Stimulated activated CD8-positive, alpha-beta memory T cell treated with anti-CD3 and anti-CD28 coated beads, Interleukin-15, amount 100 ng/mL, for 24 hours (primary cell): ENCODE results near the gene ZBTB38.

Experiments
- DNase-seq: peaks from one replicate; pipeline ENCODE4 v3.0.0-alpha.2; 2020; ENCODE audit warnings: low read depth

The ZBTB38 gene

DNA sequence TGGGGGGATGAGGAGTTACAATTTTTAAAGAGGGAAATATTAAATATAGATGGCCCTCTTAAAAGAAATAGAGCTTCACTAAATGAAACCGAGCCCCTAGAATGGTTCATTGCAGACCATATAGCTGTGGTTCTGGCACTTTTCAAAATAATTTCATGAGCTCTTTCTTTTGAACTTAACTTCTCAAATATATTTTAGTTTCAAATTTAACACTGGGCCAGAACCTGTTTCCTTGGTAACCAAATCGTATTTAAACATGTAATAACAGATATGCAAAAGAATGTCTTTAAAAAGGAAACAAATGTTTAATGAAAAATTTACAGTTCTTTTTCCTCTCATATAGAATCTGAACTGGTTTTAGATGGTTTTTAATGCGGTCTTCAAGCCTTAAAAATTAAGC lies 20.1 kb downstream of the ZBTB38 start:
- DNase-seq = no peak

DNA sequence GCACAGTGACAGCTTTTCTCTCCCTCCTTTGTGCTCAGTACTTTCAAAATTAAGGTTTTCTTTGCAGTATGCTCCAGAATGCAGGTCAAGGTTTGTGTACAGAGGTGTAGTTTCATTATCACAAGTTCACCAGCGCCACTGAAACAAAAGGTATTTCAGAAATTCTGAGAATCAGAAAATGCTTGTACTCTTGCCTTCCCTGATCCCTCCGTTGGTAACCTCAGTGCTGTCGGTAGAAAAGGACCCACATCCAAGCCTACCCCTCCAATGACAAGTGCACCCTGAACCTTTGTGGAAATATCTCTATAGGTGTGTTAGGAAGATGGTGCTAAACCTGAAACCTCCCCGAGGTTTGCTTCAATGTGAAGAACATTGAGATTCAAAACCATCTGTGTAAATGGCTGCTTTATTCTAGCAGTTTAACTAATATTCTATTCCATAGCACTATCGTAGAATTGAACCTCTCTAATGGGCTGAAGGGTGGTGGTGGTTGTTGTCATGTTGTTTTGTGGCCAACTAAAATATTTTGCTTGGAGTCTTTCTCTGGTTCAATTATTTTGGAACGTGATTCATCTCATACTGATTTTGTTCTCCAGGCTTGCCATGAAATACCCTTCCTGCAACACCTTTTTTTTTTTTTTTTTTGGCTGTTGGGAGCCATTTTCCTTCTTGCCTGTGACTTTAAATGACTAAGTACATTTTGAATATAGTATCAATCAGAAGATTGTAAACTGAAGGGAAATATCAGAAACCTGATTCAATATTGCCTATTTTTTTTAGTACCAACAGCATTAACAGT lies 20.7 kb downstream of the ZBTB38 start:
- DNase-seq = no peak

DNA sequence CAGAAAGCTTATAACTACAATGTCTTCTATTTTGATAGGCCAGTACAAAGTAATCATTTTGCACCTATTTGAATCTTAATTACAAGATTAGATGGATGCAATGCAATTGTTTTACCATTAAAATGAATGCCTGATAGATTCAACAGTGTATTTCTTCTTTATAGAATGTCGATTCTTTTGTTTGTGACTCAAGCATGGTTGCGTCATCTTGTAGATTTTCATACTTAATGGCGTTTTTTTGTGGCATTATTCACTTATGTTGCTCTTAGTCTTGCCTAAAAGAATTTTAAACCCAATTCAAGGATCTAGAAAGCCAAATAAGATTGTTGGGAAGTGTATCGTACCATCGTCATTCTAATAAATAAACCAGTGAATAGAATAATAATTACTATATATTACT lies 21.4 kb downstream of the ZBTB38 start:
- no peak for DNase-seq

DNA sequence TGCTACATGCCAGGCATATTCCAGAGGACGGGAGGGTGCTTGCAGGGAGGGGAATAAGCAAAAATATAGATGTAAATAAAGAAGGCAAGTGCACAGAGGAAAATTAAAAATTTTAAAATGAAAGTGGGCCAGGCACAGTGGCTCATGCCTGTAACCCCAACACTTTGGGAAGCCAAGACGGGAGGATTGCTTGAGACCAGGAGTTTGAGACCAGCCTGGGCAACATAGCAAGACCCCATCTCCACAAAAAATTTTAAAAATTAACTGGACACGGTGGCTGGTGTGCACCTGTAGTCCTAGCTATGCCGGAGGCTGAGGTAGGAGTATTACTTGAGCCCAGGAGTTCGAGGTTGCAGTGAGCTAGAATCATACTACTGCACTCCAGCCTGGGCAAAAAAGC lies 22.4 kb downstream of the ZBTB38 start:
- no peak for DNase-seq

DNA sequence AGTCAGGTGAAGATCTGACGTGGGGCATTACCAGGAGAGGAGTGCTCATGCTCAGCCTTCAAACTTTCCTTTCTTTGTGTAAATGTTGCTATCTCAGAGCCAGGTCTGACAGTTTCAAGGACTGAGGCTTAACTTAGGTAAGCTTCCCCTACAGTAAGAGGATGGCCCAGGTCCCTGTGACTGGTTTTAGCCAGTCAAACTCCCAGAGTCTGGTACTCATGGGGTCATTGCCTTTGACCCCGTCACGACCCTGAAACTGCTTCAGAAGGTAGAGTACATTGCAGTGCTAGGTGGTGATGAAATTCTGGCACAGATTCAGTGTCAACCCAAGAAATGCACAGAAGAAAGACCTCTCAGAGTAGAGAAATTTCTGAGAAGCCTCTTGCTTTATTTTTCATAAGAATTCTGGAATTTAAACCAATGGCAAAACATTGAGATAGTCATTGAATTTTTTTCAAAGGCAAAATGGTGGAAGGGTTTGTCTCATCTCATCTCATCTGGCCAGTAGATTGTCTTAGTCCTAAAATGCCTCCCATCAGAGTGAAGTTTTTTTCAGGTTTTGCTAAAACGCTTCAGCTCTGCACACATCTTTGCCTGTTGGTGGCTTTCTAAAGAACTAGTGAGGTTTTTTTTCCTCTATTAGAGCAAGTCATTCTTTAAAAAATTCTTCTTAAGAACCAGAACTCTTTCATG lies 23.1 kb downstream of the ZBTB38 start:
- DNase-seq = no peak

DNA sequence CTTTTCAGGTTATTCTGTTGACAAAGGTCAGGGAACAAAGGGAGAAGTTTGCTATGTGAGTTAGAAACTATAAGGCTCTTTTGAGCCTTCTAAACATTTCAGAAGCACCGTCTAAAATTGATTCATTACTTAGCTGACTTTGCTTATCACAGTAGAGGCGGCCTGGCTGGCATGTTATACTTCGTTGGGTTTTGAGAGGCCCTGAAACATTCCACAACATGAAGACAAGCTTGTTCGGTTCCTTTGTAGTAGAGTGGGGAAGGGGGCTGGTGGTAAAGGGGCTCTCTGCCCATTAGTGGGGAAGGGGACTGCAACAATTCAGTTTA lies 23.6 kb downstream of the ZBTB38 start:
- DNase-seq = no peak

DNA sequence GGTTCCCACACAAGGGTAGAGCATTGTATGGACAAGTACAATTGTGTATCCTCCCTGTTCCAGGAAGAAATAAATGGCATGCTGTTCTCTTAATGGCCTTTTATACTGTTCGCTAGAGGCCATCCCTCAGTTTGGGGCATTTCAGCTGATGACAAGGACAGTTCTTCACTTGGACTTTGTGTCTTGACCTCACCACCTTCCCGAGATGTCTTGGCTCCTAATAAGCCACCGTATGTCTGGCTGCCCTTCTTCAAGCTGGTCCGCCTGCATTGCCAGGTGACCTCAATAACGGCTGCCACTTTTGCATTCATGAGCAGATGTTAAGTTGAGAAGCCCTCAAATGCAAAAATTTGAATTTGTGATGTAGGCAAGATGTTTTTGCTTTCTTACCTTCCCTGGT lies 24.1 kb downstream of the ZBTB38 start:
- no peak for DNase-seq

DNA sequence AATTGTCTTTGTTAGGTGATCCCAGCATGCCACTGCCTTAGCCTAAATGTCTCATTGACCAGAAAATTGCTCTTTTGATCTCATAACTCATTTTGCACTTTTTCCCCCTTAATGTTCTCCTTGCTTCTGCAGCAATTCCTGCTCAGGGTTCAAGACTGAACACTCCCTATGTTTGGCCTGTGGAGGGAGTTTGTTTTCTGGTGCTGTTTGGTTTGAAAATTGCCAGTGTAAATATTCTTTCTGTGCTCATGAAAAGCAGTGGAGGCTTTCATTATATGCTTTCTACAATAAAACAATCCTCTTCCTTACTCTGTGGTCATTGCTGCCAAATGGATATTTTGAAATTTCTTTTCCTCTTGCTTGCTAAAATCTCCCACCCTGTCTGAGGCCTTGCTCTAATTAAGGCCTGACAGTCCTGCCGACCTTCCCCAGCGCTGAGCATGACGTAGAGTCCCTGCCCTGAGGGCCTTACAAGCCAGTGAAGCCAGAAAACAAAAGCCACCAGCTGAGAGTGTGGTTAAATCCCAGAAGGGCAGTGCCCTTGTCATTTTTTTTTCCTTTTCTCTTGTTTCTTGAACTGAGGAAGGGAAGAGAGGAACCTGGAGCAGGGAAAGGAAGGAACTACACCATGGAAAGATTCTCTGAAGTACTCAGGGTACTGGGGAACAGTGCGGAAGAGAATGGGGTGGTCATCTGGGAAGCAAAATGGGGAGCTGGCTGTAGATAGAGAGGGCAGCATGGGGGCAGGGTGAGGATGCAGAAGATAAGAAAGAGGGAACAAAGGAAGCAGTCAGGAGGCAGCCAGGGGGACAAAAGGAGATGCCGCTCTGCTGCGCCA lies 24.8 kb downstream of the ZBTB38 start:
- no peak for DNase-seq

DNA sequence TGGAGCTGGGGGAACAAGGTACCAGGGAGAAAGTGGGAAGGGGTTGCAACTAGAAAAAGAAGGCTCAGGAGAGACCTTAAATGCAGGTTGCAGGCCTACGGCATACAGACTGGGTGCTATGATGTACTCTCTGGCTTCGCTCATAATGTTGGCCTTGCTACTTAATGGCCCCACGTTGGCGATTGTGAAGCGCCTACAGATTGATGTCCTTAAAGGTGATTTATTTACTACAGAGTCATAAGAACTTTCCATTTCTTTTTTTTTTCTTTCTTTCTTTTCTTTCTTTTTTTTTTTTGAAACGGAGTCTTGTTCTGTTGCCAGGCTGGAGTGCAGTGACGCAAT lies 25.4 kb downstream of the ZBTB38 start:
- no peak for DNase-seq

DNA sequence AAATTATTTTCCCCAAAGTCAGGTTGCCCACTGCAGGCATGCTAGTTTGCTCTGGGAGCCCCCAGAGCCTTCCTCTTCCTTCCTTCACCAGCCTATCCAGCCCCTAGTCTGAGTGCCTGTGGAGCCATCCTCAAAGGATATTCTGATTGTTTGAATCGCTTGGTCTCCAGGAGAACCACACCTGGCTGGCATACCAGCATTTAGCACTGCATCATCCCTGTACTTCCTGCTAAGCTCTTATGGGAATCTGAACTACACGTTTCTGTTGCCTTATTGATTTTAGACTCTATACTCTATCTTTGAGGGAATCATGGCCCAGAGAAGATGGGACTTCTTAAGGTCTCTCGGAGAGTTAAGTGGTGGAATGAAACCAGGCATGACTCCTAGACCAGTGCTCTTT lies 26.3 kb downstream of the ZBTB38 start:
- no peak for DNase-seq

DNA sequence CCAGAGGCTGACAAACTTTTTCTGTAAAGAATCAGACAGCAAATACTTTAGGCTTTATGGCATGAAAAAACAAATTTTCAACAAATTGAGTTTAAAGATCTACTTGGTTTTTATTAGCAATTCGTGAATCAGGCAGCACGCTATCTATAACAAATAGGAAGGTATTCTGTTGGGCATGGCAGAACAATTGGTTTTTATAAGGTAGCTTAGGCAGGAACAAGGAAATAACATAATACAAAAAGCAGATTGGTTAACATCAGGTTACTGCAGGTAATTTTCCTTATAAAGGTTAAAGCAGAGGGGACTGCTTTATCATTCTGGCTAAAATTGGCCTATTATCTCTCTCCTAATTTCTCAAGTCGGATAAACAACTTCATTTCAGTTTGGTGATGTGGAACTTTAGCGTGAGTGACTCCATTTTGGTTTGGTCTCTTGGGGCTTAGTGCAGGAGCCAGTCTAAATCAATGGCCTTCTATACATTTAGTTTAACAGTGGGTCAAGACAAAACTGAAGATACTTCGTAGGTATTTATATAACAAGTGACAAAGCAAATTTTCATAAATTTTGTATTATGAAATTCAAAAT lies 26.8 kb downstream of the ZBTB38 start:
- no peak for DNase-seq

DNA sequence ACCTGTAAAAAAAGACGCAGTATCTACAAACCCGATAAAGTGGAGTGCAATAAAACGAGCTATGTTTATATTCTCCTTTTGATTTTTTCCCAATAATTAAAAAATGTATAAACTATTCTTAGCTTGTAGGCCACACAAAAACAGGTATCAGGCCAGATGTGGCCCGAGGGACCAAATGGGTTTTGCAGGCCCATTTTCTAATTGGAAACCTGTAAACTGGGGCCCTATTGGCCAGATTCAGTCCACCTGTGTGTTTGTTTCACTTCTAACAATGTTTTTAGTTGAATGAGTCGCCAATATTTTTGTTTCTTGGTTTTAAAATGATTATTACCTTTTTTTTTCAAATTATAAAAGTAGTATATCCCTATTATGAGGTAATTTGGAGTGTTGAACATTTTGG lies 29.7 kb downstream of the ZBTB38 start:
- DNase-seq = no peak

DNA sequence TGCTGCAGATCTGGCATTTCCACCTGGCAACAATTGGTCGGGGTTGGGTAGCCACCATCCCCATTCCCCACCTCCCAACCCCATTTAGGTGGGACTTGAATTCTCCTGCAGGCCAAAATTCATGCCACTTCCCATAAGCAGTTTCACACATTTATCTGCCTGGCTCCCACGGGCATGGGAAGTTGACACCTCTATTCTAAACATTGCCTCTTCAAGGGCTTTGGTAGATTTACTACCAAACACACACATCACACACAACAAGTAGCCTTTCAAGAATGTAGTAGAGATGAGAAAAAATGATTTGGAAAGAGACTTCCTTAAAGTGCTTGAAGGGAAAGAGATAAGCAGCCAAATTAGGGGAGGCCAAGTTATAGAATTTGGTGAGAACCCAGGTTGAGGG lies 30.9 kb downstream of the ZBTB38 start:
- no peak for DNase-seq

DNA sequence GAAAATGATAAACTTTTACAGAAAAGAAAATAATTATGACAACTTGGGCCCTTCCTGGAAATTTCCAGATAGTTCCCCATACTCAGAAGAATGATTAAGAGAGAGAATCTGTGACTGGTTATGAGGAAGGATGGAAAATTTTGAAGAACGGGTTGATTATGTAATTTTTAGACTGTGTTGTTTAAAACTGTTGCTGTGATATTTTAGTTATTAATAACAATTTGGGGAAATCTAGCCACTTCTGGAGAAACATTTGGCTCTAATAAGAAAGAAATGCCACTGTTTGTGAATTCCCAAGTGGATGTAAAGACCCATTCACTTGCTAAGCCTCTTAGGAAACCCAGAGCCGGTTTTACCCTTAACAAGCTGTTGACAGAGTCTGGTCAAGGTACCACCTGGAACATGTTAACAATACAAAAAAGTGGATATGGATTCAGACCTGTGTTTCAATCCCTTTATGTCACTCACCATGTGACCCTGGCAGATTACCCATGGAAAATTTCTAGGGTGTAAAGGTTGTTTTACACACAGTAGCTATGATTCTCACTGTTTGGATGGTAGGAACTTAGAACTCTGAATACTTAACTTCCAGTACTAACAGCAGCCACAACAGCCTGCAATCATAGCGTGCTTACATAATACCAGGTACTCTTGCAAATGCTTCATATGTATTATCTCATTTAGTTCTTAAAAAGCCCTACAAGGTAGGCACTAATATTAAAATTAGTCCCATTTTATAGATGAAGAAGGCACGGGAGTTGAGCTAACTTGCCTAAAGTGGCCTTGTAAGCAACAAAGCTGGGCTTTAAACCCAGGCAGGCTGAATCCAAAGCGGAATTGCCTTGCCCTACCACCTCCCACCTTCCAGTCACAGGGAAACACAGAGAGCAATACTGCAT lies 32.0 kb downstream of the ZBTB38 start:
- DNase-seq = no peak

DNA sequence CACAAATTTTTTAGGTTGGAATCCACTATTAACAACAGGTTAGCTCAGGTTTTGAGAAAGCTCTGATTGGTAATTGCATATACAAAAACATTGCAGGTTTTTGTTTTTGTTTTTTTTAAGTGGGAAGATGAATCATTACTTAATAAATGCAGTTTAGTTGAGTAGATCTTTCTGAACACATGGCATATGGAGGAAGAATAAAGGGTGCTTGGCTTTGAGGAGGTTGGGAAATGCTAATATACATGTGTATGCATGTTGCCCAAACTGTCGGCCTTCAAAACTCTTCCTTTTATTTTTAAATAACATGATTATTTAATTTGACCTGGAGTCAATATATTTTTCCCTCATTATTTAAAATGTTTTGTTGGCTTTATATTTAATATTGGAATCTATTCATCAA lies 32.8 kb downstream of the ZBTB38 start:
- DNase-seq = no peak

DNA sequence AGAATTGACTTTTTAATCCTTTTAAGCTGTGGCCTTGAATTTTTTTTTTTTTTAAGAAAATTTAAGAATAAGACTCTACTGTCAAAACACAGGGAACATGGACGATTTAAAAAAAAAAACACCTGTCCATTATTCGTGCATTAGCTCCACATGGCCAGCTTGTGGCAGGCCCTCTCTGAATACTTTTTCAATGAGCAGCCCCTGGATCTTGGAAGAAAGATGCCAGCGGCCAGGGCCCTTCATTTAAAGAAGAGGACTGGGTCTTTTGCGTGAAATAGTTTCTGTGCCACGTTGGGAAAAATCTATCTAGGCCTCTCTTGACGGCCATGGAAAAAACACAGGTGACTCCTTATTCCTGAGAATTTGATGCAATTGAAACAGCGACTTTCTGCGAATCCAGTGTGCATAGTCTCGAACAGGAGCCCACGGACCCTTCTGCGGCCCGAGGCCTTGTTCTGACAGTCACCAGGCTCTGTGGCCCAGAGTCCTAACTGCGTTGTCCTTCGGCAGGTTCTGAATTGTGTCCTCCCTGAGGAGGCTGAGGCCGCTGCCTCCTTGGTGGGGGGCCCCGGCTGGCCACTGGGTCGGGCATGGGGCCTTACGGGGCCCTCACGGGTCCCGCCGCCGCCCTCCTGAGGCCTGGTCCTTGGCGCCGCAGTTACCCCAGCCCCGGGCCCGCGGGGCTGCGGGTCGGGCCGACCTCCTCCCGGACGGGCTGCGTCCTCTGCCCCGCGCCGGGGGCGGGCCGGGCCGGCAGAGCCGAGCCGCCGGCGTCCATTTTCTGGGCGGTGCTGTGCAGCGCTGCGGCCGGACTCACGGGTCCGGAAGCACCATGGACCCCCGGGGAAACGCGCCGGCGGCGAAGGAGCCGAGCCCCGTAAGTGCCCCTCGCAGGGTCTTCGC lies 33.5 kb downstream of the ZBTB38 start:
- DNase-seq = peak; percentile 23

DNA sequence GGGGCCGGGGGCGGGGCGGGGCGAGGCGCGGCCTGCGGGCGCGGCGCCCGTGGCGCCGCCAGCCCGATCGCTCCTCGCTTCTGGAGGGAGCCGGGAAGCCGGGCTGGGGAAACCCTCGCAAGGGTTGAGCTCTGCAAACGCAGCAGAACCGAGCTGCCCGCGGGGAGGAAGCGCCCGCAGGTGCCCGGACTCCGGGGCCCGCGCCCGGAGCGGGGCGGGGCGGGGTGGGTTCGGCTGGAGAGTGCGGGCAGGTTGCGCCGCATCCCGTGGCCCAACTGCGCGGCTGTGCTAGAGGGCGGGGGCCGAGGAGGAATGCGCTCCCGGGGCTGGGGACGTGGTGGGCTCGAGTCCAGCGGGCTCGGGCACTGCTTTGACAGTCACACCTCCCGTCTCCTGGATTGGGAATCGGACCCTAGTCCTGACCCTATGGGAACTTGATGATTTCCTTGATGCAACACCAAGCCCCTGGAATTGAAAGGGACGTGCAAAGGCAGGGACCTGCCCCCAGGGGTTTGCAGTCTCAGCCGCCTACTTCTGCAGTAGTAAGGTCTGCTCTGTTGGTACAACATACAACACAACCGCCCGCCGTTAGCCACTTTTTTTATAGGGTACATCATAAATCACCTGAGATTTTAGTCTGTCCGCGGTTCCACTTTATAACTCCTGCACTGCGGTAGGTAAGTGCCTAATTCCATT lies 34.3 kb downstream of the ZBTB38 start:
- DNase-seq = peak; percentile 17

DNA sequence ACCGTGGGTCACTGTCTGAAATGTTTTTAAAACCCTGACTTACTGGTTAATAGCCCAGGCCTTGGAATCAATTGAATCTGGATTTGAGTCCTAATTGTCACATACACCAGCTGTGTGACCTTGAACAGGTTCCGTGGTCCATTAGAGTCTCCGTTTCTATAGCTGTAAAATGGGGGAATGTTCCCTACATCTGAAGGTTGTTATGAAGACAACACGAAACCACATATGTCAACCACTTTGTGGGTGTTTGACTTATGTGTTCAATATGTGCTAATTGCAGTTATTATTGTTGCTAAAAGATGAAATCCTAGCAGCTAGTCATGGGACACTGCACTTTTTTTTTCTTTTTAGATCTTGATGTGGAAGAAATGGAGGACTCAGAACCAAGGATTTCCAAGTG lies 35.3 kb downstream of the ZBTB38 start:
- DNase-seq = no peak

DNA sequence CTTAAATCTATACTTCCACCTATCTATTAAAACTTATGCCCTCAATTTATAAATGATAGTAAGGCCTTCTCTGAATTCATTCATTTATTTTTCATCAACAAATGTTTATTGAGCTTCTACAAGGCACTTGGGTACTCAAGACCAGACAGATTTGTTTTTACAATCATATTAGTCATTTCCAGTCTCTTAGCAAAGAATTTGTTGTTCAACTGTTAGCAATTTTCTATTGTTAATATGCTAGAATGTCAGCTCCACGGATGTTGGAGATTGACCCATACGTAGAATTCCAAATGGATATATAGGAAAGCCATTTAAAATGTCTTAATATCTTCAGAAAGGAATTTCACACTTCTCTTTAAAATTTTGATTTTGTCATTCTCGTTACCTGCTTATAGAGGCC lies 36.7 kb downstream of the ZBTB38 start:
- no peak for DNase-seq

DNA sequence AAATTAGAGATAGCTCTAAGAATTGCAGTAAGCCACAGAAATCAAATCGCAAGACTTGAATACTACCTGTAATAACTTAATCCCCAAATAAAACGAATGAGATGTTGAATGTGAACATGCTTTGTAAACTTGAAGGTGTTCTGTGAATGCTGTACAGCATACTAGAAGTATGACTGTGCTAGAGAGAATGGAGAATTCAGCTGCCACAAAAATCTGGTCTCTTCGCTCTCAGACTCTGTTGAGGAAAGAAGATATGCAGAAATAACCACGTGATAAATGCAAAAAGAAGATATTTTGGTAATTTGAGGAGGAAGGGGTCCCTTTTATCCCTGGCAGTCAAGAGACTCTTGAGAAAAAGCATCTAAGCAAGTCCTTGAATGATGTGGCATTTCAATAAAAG lies 37.3 kb downstream of the ZBTB38 start:
- DNase-seq = no peak
